UCSD-AML1 (cell line): ENCODE data around the gene PATZ1.
"Not testable (repeated sequence)": the region's sequence is repeated elsewhere in the genome, so short reads cannot be mapped to it uniquely, and the experiment has no call there.

ENCODE experiments used
- DNase-seq: peaks from one replicate; lab custom pipeline; 2025; ENCODE audit not compliant: unreplicated experiment; lab: John Stamatoyannopoulos, UW

Gene PATZ1

DNA sequence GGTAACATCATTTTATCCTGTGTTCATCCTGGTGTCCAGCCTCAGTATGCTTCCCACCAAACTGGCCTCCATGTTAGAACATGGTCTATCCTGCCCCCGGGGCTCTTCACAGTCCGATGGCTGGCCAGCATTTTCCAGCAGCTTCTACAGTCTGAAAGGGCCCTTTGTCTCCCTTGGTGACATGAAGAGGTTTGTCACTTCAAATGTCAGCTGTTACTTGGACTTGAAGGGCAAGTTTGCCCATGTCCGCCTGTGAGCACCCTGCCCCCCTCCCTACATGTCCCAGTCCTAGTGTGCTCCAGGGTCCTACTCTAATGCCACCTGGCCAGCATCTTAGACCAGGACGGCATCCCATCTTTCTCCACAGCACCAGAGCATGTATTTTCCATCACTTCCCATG lies 24.7 kb downstream of the PATZ1 start:
- DNase-seq = no peak

DNA sequence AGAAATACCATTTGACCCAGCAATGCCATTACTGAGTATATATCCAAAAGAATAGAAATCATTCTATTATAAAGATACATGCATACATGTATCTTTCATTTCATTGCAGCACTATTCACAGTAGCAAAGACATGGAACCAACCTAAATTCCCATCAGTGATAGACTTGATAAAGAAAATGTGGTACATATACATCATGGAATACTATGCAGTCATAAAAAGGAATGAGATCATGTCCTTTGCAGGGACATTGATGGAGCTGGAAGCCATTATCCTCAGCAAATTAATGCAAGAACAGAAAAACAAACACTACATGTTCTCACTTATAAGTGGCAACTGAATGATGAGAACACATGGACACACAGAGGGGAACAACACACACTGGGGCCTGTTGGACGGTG lies 31.9 kb downstream of the PATZ1 start:
- DNase-seq = not testable (repeated sequence)

DNA sequence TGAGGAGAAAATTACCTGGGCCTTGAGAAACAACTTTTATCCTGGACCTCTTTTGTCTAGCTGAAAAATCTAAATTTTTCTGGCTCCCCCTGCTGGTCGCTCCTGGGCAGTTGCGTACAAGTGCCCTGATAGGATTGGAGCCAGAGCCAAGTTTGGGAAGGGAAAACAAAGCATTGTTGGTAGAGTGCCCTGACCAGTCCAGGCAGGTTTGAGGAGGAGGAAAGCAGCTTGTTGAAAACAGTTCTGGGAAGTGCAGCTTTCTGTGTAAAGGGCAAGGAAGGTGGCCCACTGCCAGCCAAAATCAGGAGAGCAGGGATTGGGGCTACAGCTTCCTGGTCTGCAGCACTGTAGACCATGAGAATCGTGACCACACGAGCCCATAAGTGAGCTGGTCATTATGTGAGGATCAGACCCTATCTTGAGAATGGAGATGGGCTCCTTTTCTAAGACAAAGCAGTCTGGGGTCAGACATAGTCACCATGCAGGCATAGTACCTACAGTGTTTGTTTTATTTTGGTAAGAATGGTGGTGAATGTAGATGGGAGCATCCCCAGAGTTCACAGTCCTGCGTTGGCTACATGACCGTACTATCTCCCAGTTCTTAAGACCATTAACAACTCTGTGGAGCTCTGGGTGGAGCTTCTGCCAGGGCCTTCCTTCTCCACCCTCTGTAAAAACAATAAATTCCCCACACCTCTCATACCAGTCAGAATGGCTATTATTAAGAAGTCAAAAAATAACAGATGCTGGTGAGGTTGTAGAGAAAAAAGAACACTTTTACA lies 32.6 kb downstream of the PATZ1 start:
- peak; percentile 42 for DNase-seq

DNA sequence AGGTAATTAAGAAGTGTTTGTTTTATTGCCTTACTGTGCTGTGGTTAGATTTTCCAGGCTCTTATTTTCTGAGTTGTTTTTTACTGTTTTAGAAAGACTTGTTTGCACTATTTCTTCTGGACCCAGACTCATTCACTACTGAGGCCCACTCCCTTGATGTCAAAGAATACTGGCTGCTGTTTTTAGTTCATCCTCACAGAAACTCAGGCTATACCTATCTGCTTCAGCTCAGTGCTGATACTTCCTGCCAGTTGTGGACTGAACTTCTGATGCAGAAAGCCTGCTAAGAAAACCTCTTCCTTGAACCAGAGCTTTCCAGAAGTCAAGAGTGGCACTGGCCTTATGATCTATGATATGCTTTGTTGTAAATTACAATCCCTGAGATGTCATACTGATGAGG lies 38.0 kb downstream of the PATZ1 start:
- no peak for DNase-seq

DNA sequence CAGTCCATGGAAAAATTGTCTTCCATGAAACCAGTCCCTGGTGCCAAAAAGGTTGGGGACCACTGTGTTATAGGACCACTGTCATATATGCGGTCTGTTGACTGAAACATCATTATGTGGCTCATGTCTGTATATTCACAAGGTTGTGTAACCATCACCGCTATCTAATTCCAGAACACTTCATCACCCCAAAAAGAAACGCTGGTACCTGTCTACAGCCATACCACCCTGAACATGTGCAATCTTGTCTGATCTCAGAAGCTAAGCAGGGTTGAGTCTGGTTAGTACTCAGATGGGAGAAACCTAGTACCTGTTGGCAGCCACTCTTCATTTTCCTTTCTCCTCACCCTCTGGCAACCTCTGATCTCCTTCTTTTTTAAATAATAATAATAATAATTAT lies 41.0 kb downstream of the PATZ1 start:
- no peak for DNase-seq

DNA sequence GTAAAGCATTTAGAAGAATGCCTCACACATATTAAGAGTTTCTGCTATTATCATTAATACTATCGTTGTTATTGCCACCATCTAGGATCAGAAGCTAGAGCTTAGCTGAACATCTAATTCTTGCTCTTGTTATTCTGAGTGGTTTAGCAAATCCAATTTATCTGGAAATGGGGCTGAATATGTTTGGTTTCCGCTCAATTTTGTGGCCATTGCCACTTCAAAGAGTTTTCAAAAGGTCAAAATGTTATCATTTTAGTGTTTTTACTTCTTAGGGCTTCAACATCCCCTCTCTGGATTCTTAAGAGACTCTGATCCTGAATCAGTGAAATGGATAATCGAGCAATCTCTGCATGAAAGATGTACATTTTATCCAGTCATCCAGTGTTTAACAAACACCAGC lies 43.6 kb downstream of the PATZ1 start:
- DNase-seq = no peak

DNA sequence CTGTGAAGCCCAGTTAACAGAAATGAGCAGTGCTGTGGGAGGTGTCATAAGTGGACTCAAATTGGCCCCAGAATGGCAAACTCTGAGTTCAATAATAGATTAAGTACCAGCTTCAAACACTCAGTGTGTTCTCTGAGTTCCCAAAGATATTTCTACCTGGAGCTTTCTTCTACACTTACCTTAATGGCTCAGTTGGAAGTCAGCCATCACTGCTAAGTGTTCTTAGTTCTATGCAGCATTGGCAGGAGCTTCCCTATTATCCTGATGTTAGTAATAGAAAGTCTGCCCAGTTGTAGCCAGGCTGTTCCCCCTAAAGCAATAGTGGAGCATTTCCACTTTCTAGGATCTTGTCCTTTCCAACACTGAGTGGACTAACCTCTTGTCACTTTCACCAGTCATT lies 44.1 kb downstream of the PATZ1 start:
- no peak for DNase-seq

DNA sequence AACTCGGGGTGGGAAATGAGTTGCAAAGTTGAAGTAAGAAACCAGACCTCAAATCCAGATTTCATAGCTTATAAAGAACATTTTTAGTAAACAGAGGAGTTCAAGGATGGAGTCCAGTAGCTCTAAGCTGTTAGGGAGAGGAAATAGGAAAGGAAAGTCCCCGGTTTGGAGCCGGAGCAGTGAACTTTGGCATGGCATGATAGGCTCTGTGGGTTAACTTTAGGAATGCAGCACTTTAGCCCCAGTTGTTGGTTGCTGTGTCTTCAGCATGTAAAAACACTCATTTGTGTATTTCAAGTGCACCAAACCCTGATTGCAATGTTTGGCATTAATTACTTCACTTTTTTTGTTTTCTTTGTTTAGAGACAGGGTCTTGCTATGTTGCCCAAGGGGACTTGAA lies 45.2 kb downstream of the PATZ1 start:
- no peak for DNase-seq

DNA sequence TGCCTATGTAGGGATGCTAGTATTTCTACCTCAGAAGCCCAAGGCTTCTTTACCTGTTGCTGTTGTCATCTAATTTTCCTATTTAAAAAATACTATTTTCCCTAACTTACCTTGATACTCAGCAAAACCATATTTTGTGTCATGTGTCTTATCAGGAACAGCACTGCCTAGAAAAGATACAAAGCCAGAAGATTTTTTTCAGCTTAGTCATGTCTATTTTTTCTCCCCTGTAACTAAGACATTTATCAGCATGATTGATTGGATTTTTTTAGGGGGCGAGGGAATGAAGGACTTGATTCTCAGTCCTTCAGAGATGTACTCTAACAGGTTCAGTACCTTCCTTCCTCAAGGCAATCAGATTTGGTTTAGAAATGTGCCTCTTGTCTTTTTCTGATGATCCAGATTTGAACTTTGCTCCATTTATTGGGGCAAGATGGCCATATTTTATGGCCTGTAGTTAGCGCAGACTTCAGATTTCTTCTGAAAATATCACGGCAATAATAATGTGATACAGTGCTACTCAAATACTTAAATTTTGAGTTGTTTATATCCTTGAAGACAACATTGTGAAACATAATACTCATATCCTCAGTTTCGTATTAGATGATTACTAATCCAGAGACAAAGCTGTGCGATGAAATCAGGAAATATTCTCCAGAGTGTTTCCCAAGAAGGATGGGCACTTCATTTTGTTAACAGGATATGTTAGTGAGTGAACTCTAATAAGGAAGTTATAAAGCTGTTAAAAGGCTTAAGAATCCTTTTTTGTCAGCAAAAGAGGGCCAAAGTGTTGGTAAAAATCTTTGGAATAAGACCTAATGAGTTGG lies 50.1 kb downstream of the PATZ1 start:
- no peak for DNase-seq

DNA sequence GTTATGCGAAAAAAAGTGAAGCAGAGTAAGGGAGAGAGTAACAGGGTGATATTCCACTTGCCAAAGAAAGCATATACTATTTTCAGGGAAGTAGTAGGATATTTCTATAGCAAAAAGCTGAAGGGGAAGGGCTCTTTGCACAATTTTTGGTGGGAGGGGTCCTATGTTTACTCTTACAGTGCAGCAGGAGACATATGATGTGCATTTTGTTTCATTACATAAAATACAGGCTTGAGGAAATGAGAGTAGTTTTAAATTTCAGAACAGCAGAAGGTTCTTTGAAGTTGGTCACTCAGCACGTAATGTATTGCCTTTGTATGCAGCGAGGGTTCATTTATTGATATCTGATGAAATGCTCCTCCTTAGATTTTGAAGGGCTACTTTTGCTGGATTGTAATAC lies 50.8 kb downstream of the PATZ1 start:
- no peak for DNase-seq

DNA sequence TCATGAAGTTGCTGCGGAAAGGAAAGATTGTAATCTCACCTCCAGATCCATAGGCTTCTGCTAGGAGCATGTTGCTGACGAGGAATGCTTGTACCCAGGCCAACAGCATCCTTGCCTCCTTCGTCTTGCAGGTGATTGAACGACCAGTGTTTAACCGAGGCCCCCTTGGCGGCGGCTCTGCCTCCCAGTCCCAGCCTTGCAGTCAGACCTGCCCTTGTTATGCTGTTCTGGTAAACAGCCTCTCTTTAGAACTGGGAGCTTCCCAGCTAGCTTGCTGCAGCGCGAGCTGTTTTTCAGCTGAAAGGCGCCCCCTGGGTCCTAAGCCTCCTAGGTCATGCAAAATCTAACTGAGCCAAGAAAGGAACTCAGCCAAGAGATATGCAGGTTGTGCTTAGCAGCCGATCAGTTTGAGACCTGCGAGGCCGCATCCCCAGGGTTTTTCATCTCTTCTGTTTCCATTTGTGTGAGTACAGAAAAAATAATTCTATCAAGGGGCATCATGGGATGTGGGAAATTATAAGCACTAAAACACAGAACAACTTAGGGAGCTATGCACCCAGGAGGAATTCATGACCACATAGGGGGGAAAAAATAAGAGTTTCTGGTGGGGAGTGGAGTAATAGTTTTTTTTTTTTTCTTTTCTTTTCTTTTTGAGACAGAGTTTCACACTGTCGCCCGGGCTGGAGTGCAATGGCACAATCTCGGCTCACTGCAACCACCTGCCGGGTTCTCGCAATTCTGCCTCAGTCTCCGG lies 53.7 kb downstream of the PATZ1 start, which contains the start of gene PIK3IP1:
PIK3IP1 (minus strand) TSS at position 253 of the 754 bp plus-strand sequence; CDS start at position 109, 144 bp downstream.
- peak; percentile 74 for DNase-seq

DNA sequence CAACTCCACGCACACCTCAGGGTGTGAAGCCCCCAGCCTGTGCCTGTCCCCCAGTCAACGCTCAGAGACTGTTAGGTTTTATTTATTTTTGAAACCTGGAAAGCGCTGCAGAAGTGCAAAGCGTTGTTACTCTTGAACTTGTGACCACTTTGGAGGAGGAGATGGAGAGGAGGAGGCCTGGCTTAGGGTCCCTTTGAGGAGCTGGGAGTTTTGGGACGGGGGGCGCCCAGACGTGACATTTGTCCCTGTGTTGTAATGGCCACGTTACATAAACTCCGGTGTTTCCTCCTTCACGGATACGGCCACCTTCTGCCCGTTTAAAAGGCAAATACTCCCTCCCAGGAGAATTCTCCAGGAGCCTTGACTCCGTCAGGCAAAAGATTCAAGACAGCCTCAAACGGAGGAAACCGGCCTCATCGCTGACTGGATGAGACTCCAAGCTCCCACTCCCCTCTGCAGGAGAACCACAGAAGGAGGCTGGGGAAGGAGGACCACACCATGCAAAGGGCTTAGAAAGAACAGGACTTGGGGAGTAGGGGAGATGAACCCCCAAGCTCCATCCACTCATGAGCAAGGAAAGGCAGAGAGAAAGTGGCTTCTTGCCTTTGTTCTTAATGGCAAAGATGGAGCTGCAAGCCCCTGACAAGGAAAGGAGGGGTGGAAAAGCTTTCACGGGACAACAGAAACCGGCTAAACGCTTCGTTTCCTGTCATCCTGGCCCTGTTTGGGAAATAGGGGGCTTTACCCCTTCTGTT lies 54.5 kb downstream of the PATZ1 start:
- DNase-seq = no peak

DNA sequence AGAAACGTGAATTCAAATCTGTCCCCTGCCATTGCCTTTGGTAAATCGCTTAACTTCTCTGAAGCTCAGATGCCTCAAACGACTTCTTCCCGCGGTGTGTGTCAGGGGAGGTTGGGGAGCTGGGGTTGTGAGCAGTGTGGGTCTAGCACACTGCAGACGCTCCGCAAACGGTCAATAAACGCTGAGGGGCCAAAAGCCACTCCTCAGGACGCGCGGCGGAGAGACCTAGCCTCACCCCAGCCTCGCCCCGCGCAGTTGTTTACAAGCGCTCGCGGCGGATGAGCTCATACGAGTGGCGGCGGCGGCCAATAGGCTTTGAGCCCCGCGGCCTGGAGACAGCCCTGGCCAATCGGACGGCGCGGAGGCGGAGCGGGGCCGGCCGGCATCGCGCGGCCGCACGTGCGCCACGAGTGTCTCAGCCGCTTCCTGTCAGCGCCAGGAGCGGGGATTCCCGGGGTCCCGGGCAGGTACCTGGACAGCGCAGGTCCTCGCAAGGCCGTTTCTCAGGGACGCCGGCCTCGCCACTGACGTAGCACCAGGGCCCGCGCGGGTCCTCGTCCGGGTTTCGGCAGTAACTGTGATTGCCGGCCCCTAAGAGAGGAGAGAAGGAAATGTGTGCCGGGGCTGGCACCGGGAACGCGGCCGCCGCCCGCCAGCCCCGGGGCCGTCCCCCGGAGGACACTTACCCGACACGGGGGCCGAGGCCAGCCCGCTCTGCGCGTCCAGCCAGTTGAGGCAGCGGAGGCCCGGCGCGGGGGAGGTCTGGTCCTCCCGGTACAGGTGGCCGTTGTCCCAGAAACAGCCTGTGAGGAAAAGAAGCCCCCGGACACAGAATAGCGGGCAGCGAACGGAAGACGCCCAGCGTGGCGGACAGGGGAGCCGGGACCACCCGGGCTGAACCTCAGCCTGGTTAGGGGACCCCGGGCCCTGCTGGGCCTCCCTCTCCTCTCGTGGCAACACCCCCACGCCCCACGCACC lies 55.4 kb downstream of the PATZ1 start:
- peak; percentile 85 for DNase-seq

DNA sequence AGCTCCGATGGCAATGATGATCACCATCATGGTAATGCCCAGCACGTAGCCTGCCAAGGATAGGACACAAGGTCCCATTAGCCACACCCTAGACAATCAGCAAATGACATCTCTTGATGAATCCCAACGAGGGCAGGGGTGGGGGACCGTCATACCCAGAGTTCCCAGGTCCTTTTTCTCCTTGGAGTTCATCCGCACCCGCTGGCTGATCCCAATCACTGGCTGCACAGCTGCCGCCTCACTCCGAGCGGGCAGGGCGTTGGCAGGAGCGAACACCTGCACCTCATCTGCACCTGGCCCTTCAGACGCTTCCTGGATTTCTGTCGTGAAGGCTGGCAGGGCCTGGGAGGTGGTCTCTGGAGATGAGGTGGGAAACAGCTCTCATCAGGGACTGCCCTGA lies 56.8 kb downstream of the PATZ1 start:
- DNase-seq = no peak

DNA sequence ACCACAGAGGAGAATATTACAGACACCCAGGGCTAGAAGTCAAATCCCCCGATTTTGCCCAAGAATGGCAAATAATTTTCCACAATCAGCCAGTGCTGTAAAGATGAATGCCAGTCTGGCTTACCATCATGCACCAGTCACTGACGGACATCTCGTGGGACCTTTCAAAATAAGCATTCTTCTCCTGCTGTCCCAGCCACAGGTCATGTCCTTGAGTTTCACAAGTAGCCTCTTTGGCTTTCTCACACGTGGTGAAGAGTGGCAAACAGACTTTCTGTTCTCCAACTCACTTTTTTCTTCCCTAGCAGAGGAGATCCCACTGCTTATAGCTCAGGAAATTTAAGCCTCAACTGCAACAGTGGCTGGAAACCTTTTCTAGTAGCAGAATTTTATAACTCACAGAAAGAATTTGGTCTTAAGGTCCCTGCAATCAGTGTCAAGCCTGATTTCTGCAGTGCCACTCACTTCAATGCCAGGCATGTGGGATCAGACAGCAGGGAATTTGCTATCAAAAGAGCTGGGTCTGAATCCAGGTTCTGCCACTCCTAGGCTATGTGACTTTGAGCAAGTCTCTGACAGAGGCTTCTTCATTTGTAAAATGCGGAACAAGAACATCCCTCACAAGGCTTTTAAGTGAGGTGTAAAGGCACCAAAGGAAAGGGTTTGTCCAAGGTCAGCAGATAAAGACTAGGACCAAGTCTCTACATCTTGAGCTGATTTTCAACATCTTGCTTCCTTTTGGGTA lies 57.5 kb downstream of the PATZ1 start:
- no peak for DNase-seq

DNA sequence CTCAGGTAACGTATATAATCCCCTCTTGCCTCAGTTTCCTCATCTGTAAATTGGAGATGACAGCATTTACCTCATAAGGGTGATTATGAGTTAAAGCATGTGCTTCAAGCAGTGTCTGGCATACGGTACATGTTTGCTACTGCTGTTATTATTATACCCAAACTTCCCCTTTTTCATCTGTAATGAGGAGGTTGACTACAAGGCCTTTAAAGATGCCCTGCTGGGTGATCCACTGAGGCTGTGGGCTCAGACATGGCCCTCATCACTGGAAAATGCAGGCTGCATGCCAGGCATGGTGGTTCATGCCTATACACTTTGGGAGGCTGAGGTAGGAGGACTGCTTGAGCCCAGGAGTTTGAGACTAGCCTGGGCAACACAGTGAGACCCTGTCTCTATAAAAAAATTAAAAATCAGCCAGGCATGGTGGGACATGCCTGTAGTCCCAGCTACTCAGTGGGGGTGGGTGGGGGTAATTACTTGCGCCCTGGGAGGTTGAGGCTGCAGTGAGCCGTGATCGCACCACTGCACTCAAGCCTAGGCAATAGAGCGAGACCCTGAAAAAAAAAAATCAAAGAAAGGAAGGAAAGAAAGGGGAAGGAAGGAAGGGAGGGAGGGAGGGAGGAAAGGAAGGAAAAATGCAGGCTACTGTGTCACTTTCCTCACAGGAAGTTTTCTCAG lies 58.2 kb downstream of the PATZ1 start:
- DNase-seq = no peak

DNA sequence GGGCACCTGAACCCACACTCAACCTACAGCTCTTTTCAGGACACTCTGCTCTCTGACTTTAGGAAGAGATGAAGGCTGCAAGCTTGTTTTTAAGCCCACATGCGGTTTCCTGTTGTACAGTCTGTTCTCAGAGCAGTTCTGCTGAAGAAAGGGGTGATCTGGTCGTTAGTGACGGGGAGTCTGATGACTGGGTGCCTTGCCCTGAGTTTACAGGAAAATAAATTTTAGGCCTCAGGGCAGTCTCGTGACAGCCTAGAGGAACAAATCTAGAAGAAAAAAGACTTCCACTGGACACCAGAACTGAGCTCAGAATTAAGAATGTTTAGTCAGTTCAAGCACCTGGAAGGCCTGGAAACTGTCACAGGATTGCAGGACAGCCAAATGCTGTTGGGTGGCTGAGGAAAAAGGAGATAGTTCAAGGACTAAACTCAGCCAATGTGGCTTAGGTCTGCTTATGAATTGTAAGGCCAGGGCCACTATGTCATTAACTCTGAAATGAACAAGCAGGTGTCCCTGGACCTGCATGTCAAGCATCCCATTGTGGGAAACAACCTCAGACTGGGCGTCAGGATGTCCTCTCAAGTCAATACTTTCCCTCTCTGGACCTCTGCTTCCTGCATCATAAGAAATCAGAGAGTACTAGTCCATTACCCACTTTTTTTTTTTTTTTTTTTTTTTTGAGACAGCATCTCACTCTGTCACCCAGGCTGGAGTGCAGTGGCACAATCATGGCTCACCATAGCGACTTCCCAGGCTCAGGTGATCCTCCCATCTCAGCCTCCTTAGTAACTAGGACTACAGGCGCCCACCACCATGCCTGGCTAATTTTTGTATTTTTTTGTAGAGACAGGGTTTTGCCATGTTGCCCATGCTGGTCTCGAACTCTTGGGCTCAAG lies 59.5 kb downstream of the PATZ1 start:
- DNase-seq = no peak
